Lung (tissue), 12 donors: ENCODE results near the gene HPS5. TPM values are rescaled to one million over a fixed set of nuclear protein-coding genes. Genes with fewer than 3 reads are reported as not detected.

Source experiments
- ATAC-seq: fragments of 200-7000 bp; cut with Tn5 transposase; one replicate; pipeline ENCODE4 v1.9.1; 2020; ENCODE audit warnings: moderate number of reproducible peaks; ENCODE audit not compliant: insufficient read depth, low FRiP score
- DNase-seq, 3 donors: peaks; one replicate each; pipeline ENCODE4 v3.0.0-alpha.2; 2013 to 2017
- H3K27ac ChIP-seq, 2 donors: one replicate each; pipeline ENCODE4 v1.5.1; 2013; ENCODE audit warnings: mild to moderate bottlenecking in 2 of 2, moderate library complexity in 2 of 2, control low read depth in 1 of 2, inconsistent platforms in 1 of 2, low read depth in 1 of 2, low read length in 1 of 2
- H3K27me3 ChIP-seq, 3 donors: one replicate each; pipeline ENCODE4 v1.5.1; 2013; ENCODE audit warnings: low read length in 2 of 3; ENCODE audit not compliant: control insufficient read depth in 3 of 3, insufficient read depth in 3 of 3
- H3K36me3 ChIP-seq, 4 donors: one replicate each; pipeline ENCODE4 v1.5.1; 2013; ENCODE audit warnings: low read length in 4 of 4, mild to moderate bottlenecking in 1 of 4, moderate library complexity in 1 of 4; ENCODE audit not compliant: control insufficient read depth in 4 of 4, insufficient read depth in 4 of 4
- H3K4me1 ChIP-seq, 5 donors: one replicate each; pipeline ENCODE4 v1.5.1; 2013; ENCODE audit warnings: low read length in 5 of 5, mild to moderate bottlenecking in 2 of 5, moderate library complexity in 1 of 5; ENCODE audit not compliant: control insufficient read depth in 5 of 5, insufficient read depth in 5 of 5
- H3K4me3 ChIP-seq: one replicate; pipeline ENCODE4 v1.5.1; 2013; ENCODE audit warnings: mild to moderate bottlenecking, control low read depth, moderate library complexity
- H3K9ac ChIP-seq, 2 donors: one replicate each; pipeline ENCODE4 v1.5.1; 2013; ENCODE audit warnings: low read length in 2 of 2, control low read depth in 1 of 2; ENCODE audit not compliant: insufficient read depth in 1 of 2
- H3K9me3 ChIP-seq, 4 donors: one replicate each; pipeline ENCODE4 v1.5.1; 2013; ENCODE audit warnings: low read length in 3 of 4, mild to moderate bottlenecking in 1 of 4, moderate library complexity in 1 of 4; ENCODE audit not compliant: control insufficient read depth in 4 of 4, insufficient read depth in 3 of 4
- CTCF ChIP-seq: IDR thresholded peaks from 2 replicates; pipeline ENCODE4 v1.5.1; 2012; ENCODE audit warnings: mild to moderate bottlenecking; ENCODE audit errors: control extremely low read depth, extremely low read depth
- WGBS, 2 donors: extraction: QIAGEN DNeasy Blood & Tissue Kit; methylation state at CpG; one replicate each; pipeline ENCODE4 v1.1.7; 2013; 5-methylcytosine and 5-hydroxymethylcytosine counted together
- polyA plus RNA-seq, 2 donors: library from polyadenylated mRNA; stranded (reverse); fragments of 200-250 nt; gene quantifications; one replicate each; pipeline ENCODE4 v1.2.1, GENCODE V29; 2013
- total RNA-seq, 2 donors: library from RNA; depleted of rRNA in 1 of 2; stranded (reverse); fragments of >200 nt in 1 of 2; gene quantifications; one replicate each; pipeline ENCODE4 v1.2.1, GENCODE V29; 2014 to 2021
- donor health status: control.
- donor health status: control.
- donor health status: Bipolar disorder and iron deficiency.
- donor health status: healthy.
- donor health status: DM: yes; HTN: yes; CAD: no.

HPS5 gene
- total and polyA plus RNA-seq, 4 donors = 8.9 to 36.2 (median 20.3) TPM

GRCh38 chr11:18364495-18365073 is 42.6 kb upstream of the HPS5 start:
- 88 to 92% methylated on average over 4 of the region's 4 CpGs for WGBS, 2 donors
- Histone ChIP-seq H3K36me3 (peaks cover 30 to 37% (median 33%) of the 10 kb centered on the region in 4 donors), H3K9me3 (peaks cover 0 to 2% (median 0%) of the 10 kb centered on the region in 4 donors), H3K27me3 (no peaks in the 10 kb centered on the region), H3K4me1 (no peaks in the 10 kb centered on the region), H3K27ac (no peak overlapping the region), H3K4me3 (no peak overlapping the region), H3K9ac (no peak overlapping the region)
- no peak for TF ChIP-seq CTCF
- ATAC-seq (no peak), DNase-seq (no peak)

- 97% methylated on average over 5 of the region's 5 CpGs for WGBS, 2 donors
- Histone ChIP-seq H3K36me3 (peaks cover 38 to 56% (median 49%) of the 10 kb centered on the region in 4 donors), H3K4me1 (no peaks in the 10 kb centered on the region), H3K9me3 (peaks cover 0 to 2% (median 0%) of the 10 kb centered on the region in 4 donors), H3K27me3 (no peaks in the 10 kb centered on the region), H3K9ac (no peak overlapping the region), H3K4me3 (no peak overlapping the region), H3K27ac (no peak overlapping the region)
- DNase-seq = no peak
- ATAC-seq = no peak
- no peak for TF ChIP-seq CTCF
These were observed 39.2 kb upstream of the HPS5 start for GRCh38 chr11:18361154-18361553.

- DNase-seq = no peak
- Histone ChIP-seq H3K4me1 (no peaks in the 10 kb centered on the region), H3K36me3 (peaks cover 31 to 50% (median 40%) of the 10 kb centered on the region in 4 donors), H3K9me3 (no peaks in the 10 kb centered on the region), H3K4me3 (no peak overlapping the region), H3K9ac (no peak overlapping the region), H3K27me3 (no peaks in the 10 kb centered on the region), H3K27ac (no peak overlapping the region)
- no peak for ATAC-seq
- WGBS, 2 donors = 93 to 96% methylated on average over 4 of the region's 4 CpGs
- TF ChIP-seq CTCF = no peak
These were observed 36.7 kb upstream of the HPS5 start for GRCh38 chr11:18358646-18359045.

- no peaks in the 10 kb centered on the region for H3K9me3 ChIP-seq
- ATAC-seq (no peak), DNase-seq (no peak)
- H3K36me3 ChIP-seq = peaks cover 8 to 34% (median 28%) of the 10 kb centered on the region in 4 donors
- H3K9ac ChIP-seq = no peak overlapping the region
- H3K27me3 ChIP-seq = no peaks in the 10 kb centered on the region
- H3K4me1 ChIP-seq = no peaks in the 10 kb centered on the region
- TF ChIP-seq CTCF = no peak
- no peak overlapping the region for H3K27ac ChIP-seq
- no peak overlapping the region for H3K4me3 ChIP-seq
- 88 to 93% methylated on average over 3 of the region's 3 CpGs for WGBS, 2 donors
These were observed 30.6 kb upstream of the HPS5 start for GRCh38 chr11:18352581-18352980.
